Kidney (tissue), 14 donors: ENCODE data around the gene FGD2. TPM values are rescaled to one million over a fixed set of nuclear protein-coding genes. Genes with fewer than 3 reads are reported as not detected.

Source experiments
- DNase-seq, 5 donors: peaks; one replicate each; pipeline ENCODE4 v3.0.0-alpha.2; 2013 to 2020
- FAIRE-seq: peaks from 2 replicates; lab custom pipeline; 2012; peaks lifted over from hg19 to GRCh38; lab: Jason Lieb, UNC
- H3K27ac ChIP-seq, 2 donors: one replicate each; pipeline ENCODE4 v1.7.0; 2013; ENCODE audit warnings: low read depth in 2 of 2, low read length in 2 of 2, inconsistent platforms in 1 of 2
- H3K27me3 ChIP-seq: one replicate; pipeline ENCODE4 v1.7.1; 2013; ENCODE audit warnings: low read length, inconsistent platforms; ENCODE audit not compliant: control insufficient read depth, insufficient read depth
- H3K36me3 ChIP-seq, 3 donors: one replicate each; pipeline versions ENCODE4 v1.7.0 to v1.7.1; 2013; ENCODE audit warnings: low read length in 3 of 3, control low read depth in 1 of 3, inconsistent platforms in 1 of 3; ENCODE audit not compliant: insufficient read depth in 3 of 3, control insufficient read depth in 2 of 3
- H3K4me1 ChIP-seq, 3 donors: one replicate each; pipeline versions ENCODE4 v1.7.0 to v1.7.1; 2013; ENCODE audit warnings: low read length in 3 of 3, inconsistent platforms in 1 of 3, low read depth in 1 of 3; ENCODE audit not compliant: control insufficient read depth in 2 of 3, insufficient read depth in 2 of 3
- H3K4me3 ChIP-seq, 3 donors: one replicate each; pipeline versions ENCODE4 v1.7.0 to v1.8.1; 2013; ENCODE audit warnings: low read length in 3 of 3, control low read depth in 1 of 3, inconsistent platforms in 1 of 3
- H3K9ac ChIP-seq, 3 donors: one replicate each; pipeline versions ENCODE4 v1.7.0 to v1.7.1; 2013; ENCODE audit warnings: low read length in 3 of 3, control low read depth in 1 of 3, inconsistent platforms in 1 of 3
- H3K9me3 ChIP-seq, 3 donors: one replicate each; pipeline versions ENCODE4 v1.7.0 to v1.7.1; 2013; ENCODE audit warnings: low read length in 3 of 3, control low read depth in 1 of 3, inconsistent platforms in 1 of 3; ENCODE audit not compliant: control insufficient read depth in 2 of 3, insufficient read depth in 1 of 3
- CTCF ChIP-seq: IDR thresholded peaks from 3 replicates; pipeline ENCODE4 v1.5.1; 2012; ENCODE audit warnings: mild to moderate bottlenecking, moderate library complexity, borderline replicate concordance; ENCODE audit not compliant: insufficient read depth; ENCODE audit errors: extremely low read depth
- intact Hi-C: fragments of 100-400 bp; cut with DNase I; formaldehyde crosslinking; loops from one replicate; pipeline ENCODE4 v1.11.1; 2022
- polyA plus RNA-seq: library from polyadenylated mRNA; stranded (reverse); fragments of 350-450 nt; fragmentation: Illumina TruSeq; extraction: RNeasy Lipid Tissue Mini Kit (QIAGEN cat#74804); gene quantifications from one replicate; pipeline ENCODE4 v1.2.3, GENCODE V29; 2014; ENCODE audit warnings: low read depth, low replicate concordance; ENCODE audit not compliant: insufficient read depth
- total RNA-seq: library from RNA; stranded (reverse); fragmentation: NEBNext Ultra II Directional; extraction: Animal tissue kit (Norgen Biotek cat#: 25700); gene quantifications from one replicate; pipeline ENCODE4 v1.2.1, GENCODE V29; 2021
- donor health status: control.
- donor health status: control.
- donor health status: control.
- donor health status: control.
- donor health status: control.
- donor health status: DM: yes; HTN: yes; CAD: no.
- donor health status: Normal renal cell carcinoma (clear cell type).

Gene FGD2
- total and polyA plus RNA-seq, 2 donors from 2014 or later, result 0.97 to 49.5 TPM

DNA sequence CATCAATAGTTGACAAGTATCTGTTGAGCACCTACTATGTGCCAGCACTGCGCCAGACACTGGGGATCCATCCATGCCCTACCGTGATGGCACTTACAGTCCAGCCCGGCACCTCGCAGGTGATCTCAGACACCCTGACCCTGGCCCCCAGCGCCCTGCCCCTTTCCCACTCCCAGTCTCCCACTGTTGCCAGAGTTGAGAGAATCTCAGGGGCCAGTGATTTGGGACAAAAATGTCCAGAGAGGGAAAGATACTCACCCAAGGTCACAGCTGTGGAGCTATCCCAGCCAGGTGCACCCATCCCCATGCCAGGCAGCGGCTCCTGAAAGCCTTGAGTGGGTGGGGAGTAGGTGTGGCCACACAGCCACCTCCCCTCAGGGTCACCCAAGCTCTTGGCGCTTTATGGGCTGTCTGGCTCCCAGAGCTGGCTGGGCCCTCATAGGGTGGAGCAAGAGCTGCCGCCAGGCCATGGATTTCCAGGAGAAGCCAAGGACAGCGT is 47.6 kb upstream of the FGD2 start:
- peaks cover 0 to 3% (median 0%) of the 10 kb centered on the region in 3 donors for H3K4me1 ChIP-seq

DNA sequence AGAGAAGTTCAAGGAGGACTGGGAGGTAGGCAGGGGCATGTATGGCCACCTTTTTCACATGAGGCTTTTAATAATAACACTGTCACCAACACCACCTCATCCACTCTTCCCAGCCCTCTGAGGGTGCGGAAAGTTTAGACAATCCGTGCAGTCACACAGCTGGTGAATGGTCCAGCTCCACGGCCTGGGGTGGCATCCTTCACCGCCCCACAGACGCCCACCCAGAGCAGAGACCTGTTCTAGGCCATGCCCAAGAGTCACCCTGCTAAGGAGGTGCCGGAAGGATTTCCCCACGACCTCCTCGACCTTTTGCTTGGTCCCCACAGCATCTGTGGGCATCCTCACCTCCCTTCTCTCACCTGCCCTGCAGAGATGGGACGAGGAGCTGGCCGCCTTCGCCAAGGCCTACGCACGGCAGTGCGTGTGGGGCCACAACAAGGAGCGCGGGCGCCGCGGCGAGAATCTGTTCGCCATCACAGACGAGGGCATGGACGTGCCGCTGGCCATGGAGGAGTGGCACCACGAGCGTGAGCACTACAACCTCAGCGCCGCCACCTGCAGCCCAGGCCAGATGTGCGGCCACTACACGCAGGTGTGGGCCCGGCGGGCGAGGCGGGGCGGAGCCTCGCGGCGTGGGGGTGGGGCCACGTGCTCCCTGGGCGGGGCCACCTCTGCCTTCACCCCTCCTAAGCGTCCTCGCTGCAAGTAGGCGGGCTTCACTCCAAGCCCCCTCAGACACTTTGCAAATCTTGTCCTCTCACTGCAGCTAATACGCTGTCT is 46.5 kb upstream of the FGD2 start:
- no peaks in the 10 kb centered on the region for H3K36me3 ChIP-seq
- no peak overlapping the region for H3K4me3 ChIP-seq
- H3K27ac ChIP-seq, result no peak overlapping the region
- no peak overlapping the region for H3K9ac ChIP-seq
- H3K27me3 ChIP-seq, result no peaks in the 10 kb centered on the region
- DNase-seq (peak in 1 of 5 donors; percentile 71), FAIRE-seq (no peak)
- intact Hi-C loops, result no loop called here
- no peak for TF ChIP-seq CTCF
- H3K9me3 ChIP-seq, result no peaks in the 10 kb centered on the region
- H3K4me1 ChIP-seq, result peaks cover 0 to 6% (median 0%) of the 10 kb centered on the region in 3 donors

More for the DNA sequence above, 47.6 kb upstream of the FGD2 start:
- H3K27ac ChIP-seq, result no peak overlapping the region
- no peaks in the 10 kb centered on the region for H3K36me3 ChIP-seq
- no peak overlapping the region for H3K9ac ChIP-seq
- no peak overlapping the region for H3K4me3 ChIP-seq
- H3K27me3 ChIP-seq, result no peaks in the 10 kb centered on the region
- intact Hi-C loops, result no loop called here
- TF ChIP-seq CTCF, result no peak
- H3K9me3 ChIP-seq, result no peaks in the 10 kb centered on the region
- DNase-seq (peak in 1 of 5 donors; percentile 49), FAIRE-seq (no peak)

- Histone ChIP-seq H3K9ac (no peak overlapping the region), H3K27me3 (no peaks in the 10 kb centered on the region), H3K9me3 (no peaks in the 10 kb centered on the region), H3K36me3 (no peaks in the 10 kb centered on the region), H3K27ac (no peak overlapping the region), H3K4me1 (peaks cover 0 to 8% (median 3%) of the 10 kb centered on the region in 3 donors), H3K4me3 (no peak overlapping the region)
- no peak for TF ChIP-seq CTCF
- intact Hi-C loops, result no loop called here
- FAIRE-seq (no peak), DNase-seq (no peak)
Measured at GRCh38 chr6:36959555-36960250, 45.8 kb upstream of the FGD2 start.
